GM18517 (cell line): ENCODE measurements around the gene CNTN5.

ENCODE experiments used
- ATAC-seq: cut with Tn5 transposase; IDR thresholded peaks from one replicate; pipeline ENCODE4 v1.9.1; 2021; ENCODE audit warnings: mild to moderate bottlenecking, moderate library complexity; ENCODE audit not compliant: unreplicated experiment

Gene CNTN5

GRCh38 chr11:100011697-100012096 is 990.9 kb downstream of the CNTN5 start:
- no peak for ATAC-seq

GRCh38 chr11:100013011-100013410 is 992.3 kb downstream of the CNTN5 start:
- ATAC-seq: no peak

- no peak for ATAC-seq
Measured at GRCh38 chr11:100031973-100032372, 1011.2 kb downstream of the CNTN5 start.

DNA sequence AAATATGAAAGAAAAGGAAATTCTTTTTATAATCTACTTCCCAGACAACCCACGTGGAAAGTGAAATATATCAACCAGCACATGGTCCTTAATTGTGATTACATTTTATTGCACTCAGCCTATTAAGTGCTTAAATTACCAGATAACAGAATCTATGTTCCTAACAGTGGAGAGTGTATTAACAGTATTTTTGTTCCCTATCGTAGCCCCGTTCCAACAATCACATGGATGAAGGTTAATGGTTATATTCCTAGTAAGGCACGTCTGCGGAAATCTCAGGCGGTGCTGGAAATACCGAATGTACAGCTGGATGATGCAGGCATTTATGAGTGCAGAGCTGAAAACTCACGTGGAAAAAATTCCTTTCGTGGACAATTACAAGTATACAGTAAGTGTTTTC is 1040.3 kb downstream of the CNTN5 start:
- no peak for ATAC-seq

GRCh38 chr11:100066399-100066798 is 1045.7 kb downstream of the CNTN5 start:
- no peak for ATAC-seq

DNA sequence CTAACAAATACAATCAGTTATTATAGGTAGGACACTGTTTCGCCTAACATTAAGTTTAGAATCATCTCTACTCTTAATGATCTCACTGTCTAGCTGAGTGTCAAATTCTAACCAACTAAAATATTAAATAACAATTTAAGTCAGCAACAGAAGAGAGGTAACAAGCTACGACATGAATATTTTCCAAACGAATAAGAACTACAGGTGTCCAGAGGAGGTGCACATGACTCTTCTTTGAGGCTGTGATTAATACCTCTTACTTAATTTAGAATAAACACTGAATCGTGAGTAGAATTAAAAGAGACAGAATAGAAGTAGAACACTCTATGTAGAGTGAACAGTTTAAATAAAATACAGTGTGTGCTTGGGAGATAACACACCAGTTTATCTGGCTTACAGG is 1047.4 kb downstream of the CNTN5 start:
- ATAC-seq: no peak

DNA sequence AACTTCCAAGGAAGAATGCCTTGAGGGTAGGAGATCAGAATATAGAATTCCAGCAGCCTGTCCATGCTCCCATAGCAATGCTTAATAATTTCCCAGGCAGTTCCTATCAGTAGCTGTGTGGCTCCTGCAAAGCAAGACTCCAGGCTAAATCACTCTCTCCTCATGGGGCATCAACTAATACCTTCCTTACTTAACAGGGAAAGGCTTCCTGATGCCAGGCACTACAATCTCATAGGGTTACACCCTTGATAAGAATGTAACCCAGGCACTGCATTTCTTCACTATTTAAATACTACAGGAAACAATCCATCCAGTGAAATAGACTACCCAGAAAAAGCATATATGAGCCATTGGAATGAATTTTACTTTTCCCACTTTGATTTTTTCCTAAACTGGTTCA is 1051.4 kb downstream of the CNTN5 start:
- ATAC-seq: no peak

DNA sequence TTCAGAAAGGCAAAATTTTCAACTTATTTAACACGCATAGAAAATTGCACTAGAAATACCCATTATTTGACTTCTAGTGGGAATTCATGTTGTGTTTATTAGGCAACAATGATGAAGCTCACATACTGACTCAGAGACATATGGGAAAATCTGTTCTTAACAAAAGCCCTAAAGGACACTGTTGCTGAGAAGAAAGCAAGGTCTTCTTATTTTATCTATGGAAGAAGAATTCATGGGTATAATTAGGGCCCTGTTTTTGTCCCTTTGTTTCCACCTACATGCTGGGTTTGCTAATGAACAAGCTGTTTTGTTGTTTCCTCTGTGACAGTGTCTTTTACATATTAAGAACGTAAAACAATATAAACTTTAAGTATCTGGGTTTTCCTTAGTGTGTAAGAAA is 1059.6 kb downstream of the CNTN5 start:
- no peak for ATAC-seq

- ATAC-seq: no peak
Measured at GRCh38 chr11:100080821-100081220, 1060.1 kb downstream of the CNTN5 start.

DNA sequence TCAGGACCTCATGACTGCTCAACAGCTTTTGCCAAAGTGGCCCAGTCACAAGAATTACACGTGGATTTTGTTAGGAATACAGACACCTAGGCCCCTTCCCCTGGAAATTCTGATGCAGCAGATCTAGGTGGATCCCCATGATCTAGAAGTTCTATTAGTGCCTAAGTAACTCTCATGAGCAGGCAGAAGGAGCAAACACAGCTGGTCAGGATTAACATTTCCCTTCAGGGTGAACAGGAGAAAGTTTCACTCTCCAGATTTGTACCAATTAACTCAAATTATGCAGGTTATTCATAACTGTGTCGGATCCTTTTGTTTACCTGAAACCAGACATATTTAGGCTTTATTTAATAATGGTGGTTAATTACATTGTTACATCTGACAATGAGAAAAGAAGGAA is 1072.9 kb downstream of the CNTN5 start:
- no peak for ATAC-seq

- ATAC-seq: no peak
Measured at GRCh38 chr11:100094121-100094865, 1073.5 kb downstream of the CNTN5 start.

GRCh38 chr11:100095809-100096208 is 1075.1 kb downstream of the CNTN5 start:
- no peak for ATAC-seq

DNA sequence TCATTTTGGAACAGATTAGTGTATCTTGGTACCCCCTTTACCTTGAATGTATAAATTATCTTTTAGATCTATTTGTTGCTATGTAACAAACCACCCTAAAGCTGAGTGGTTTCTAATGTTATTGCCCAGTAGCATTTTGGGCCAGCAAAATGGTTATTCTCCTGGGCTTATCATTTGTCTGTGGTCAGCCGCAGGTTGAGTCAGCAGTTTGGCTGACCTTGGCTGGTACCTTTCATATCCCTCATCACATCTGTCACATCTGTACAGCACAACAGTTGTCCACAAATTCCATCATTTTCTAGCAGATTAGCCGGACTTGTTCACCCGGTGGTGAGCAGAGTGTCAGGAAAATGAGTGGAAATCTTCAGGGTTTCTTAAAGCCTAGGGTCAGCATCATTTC is 1077.8 kb downstream of the CNTN5 start:
- no peak for ATAC-seq

DNA sequence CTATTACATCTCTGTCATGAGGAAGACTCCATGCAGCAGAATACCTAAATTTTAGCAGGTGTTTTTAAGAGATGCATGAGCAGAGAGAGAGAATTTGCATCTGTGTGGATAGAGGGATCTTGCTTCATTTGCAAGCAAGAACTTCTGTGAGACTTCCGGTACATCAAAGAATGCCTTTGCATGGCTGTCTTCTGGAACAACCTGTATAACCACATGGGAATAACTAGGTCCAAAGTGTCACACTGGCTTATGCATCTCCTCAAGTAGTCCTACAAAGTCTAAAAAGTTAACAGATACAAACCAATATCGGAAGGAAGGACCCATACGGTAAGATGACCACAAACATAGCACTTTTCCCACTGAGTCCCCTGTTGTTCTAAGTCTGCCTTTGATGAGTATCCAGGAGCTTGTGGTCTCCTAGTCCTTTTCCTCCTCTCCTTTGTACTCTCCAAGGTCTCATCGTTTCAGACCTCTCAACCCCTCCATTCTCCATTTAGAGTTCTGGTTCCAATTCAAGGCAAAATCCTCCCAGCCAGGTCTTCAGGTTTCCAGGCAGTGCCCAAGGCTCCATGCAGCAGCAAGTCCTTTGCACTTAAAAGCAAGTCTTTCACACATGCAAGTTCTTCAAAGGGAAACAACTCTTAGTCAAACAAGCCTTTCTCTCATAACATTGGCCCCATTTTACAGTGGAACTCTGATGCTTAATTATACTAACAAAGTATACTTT is 1084.7 kb downstream of the CNTN5 start:
- ATAC-seq: no peak

GRCh38 chr11:100105982-100106358 is 1085.2 kb downstream of the CNTN5 start:
- no peak for ATAC-seq

- no peak for ATAC-seq
Measured at GRCh38 chr11:100119176-100119575, 1098.4 kb downstream of the CNTN5 start.

GRCh38 chr11:100133114-100133513 is 1112.4 kb downstream of the CNTN5 start:
- ATAC-seq: no peak

DNA sequence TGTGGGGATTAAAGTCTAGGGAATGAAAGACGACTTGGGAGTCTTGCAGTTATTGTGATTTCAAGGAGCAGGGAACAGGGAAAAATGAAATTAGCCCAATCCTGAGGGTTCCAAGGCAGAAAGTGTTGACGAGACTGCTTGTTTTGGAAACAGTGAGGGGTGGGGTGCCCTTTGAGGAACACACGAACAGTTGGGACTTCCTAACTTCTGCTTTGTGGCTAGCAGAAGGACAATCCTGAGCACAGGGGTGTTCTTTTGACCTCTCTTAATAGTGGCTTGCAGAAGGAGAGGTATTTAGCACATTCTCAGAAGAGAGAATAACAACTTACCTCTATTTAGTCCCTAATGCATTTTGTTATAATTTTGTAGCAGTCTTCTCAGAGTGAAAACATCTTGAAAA is 1120.5 kb downstream of the CNTN5 start:
- no peak for ATAC-seq

- ATAC-seq: no peak
Measured at GRCh38 chr11:100151944-100152343, 1131.2 kb downstream of the CNTN5 start.

- ATAC-seq: no peak
Measured at GRCh38 chr11:100152766-100153165, 1132.0 kb downstream of the CNTN5 start.

DNA sequence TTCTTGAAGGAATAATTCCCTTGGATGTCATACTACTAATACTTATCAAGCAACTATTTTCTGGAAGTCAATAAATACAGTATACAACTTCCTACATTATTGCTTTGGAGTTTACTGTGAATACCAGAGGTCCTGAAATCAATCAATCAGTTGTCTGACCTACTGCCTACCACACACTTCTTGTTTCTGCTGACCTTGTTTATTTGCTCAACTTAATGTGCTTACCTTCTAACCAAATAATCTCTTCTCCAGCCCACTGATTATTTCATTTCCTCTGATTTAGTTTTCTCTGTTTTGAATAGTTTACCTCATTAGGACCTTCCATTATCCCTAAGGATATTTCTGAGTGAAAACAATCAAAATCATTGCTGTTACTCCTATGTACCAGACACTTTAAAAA is 1142.7 kb downstream of the CNTN5 start:
- no peak for ATAC-seq

- no peak for ATAC-seq
Measured at GRCh38 chr11:100174881-100175280, 1154.1 kb downstream of the CNTN5 start.

DNA sequence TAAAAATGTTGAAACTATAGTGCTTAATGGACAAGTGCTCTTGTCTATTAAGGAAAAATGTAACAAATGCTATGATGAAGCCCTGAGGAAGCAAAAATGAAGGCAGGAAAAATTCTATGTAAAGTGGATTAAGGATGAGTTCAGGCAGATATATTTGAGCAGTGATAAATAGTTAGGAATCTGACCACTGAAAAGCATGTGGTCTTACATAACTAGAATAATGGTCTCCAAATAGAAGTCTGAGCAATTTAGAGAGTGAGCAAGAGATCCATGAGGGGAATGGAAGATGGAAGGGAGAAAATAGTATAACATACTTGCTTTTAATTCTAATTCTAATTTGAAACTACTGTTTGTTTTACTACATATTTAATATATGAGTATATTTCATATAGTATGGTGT is 1155.7 kb downstream of the CNTN5 start:
- ATAC-seq: no peak
